Hematopoietic multipotent progenitor cell (in vitro differentiated cells): ENCODE results near the gene RELL2. TPM values are rescaled to one million over a fixed set of nuclear protein-coding genes. Genes with fewer than 3 reads are reported as not detected.
A peak's percentile ranks its signal among the peaks of the same experiment; 100 is the strongest.

Experiments used
- DNase-seq, 3 donors: peaks; one replicate each; pipeline ENCODE4 v3.0.0-alpha.2; 2011 to 2015; ENCODE audit warnings: low read depth in 2 of 3, low spot score in 2 of 3
- total RNA-seq: library from RNA; depleted of rRNA; stranded (reverse); fragments of >200 nt; gene quantifications from one replicate; pipeline ENCODE4 v1.2.3, GENCODE V29; 2012

RELL2 gene
- total RNA-seq, 1 donor = 2.4 TPM

DNA sequence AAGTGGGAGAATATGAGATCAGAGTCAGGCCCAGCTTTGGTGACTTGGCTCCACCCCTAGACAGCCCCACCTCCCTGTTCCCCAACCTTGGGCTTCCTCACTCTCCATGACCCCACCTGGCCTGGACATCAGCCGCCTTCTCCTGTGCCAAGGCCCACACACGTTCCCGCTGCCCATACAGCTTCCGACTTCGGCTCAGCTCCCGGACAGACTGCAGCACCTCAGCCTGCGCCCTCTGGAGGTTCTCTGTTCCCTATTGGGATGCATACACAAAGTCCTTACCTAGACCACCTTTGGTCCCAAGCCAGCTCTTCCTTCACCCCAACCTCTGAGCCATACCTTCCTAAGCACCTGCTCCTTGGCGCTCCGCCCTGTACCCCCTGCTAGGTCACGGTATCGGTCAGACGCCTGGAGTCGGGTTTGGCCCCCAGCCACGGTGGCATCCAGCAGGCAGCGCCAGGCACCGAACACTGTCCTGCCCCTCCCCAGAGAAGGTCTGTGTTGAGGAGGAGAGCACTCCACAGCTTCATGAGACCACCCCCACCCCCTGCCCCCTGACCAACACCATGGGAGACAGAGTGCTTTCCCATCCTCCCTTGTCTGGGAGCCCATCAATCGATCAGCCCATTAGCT, 12.4 kb downstream of the RELL2 start:
- DNase-seq = no peak

DNA sequence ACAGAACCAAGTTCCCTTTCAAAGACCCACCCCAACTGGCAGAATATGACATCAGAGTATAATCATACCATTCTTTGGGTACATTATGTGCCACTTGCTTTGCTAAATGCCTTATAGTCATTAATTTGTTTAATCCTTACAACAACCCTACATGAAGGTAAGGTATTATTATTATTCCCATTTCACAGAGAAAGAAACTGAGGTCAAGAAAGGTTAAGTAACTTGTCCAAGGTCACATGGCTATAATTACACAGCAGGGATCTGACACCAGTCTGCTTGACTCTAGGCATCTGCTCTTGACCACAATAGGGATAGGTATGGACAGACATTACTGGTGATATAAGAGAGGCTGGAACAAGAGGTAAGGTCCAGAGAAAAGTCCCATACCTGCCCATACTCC, 13.2 kb downstream of the RELL2 start:
- no peak for DNase-seq

DNA sequence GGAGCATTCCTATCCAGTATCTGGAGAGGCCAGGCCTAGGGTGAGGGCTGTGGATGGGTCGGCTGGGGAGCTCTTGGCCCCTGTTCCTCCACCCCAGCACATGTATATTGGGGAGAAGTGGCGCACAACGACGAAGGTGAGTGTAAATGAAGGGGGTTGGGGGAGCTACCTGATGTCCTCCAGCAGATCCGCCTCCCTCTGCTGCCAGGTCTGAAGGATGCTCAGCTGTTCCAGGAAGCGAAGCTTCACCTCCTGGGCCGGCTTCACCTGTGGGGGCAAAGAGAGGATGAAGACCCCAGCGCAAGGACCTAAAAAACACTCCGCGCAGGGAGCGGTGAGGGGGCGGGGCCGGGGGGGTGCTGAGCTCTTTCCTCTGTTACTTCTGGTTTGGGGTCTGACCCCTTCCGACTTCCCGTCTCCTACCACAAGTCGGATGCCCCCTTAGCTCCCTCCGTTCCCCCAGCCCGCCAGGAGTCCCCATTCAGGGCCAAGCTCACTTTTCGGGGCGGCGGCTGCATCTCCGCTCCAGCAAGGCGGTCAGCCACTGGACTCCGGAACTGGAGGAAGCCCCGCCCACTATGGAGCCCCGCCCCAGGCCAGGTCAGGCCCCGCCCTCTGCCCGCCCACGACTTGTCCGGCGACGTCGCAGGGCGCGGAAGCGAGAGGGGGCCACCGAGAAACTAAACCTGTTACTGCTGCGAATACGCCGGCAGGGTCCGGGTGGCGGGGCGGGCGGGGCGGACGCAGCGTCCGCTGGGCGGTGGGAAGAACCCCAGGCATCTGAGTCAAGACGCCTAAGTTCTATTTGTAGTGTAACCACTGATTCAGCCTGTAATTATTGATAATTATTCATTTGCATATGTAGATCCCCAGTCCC, 14.3 kb downstream of the RELL2 start, which contains the start of gene FCHSD1:
Gene FCHSD1, minus strand, starts transcription at position 568 of the 877 bp plus-strand sequence. Its CDS starts 50 bp downstream, at position 518.
- peak; percentile 56 to 75 (median 72) for DNase-seq

DNA sequence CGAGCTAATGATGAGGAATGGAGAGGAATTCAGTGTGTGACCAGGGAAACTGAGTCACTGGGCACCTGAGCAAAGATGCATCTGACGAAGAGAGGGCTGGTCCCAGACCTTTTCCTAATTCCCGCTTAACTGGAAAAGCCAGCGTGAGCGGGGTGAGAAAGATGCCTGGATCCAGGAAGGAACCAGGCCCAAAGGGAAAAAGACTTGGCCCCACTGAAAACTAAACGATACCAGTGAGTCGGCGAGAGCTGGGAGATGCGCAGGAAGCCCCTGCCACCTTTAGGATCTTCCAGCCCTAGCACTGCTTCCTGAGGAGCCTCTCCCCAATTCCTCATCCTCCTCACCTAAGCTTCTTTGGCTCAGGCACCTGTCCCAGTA, 14.9 kb downstream of the RELL2 start:
- no peak for DNase-seq

DNA sequence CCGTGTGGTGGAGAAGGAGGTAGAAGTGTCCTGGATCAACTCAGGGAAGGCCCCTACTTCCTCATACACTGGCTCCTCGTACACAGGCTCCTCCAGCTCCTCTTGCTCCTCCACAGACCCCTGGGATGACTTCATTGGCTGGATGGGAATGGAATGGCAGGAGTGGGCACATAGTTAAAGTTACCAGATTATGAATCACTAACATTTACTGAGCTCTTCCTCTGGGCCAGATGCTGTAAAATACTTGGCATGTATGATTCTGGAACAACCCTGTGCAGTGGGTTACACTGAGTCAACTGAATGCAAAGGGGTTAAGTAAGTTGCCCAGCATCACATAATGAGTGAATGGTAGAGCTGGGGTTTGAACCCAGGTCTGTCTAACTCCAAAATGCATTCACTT, 17.5 kb downstream of the RELL2 start:
- DNase-seq = no peak

GRCh38 chr5:141655020-141655419, 18.2 kb downstream of the RELL2 start:
- no peak for DNase-seq

- DNase-seq = no peak
Measured at GRCh38 chr5:141656396-141656795, 19.6 kb downstream of the RELL2 start.

DNA sequence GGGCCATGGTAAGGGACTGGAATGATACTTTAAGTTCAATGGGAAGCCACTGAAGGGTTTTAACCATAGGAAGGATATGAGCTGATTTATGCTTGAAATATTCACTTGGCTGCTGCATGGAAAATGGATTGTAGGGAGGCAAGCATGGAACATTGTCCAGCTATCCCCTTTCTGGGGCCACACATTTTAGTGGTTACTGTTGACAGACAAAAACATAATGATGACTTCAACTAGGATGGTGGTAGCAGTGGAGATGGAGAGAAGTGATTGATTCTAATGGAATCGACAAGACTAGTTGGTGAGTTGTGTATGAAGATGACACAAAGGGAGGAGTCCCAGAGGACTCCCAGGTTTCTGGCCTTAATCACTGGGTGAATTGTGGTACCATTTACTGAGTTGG, 20.6 kb downstream of the RELL2 start:
- no peak for DNase-seq

- DNase-seq = no peak
Measured at GRCh38 chr5:141657937-141658545, 21.2 kb downstream of the RELL2 start.

GRCh38 chr5:141662028-141662427, 25.2 kb downstream of the RELL2 start:
- no peak for DNase-seq

GRCh38 chr5:141663506-141663905, 26.7 kb downstream of the RELL2 start:
- DNase-seq = no peak

GRCh38 chr5:141664733-141665461, 28.1 kb downstream of the RELL2 start:
- DNase-seq = peak; percentile 52 to 88 (median 79)

DNA sequence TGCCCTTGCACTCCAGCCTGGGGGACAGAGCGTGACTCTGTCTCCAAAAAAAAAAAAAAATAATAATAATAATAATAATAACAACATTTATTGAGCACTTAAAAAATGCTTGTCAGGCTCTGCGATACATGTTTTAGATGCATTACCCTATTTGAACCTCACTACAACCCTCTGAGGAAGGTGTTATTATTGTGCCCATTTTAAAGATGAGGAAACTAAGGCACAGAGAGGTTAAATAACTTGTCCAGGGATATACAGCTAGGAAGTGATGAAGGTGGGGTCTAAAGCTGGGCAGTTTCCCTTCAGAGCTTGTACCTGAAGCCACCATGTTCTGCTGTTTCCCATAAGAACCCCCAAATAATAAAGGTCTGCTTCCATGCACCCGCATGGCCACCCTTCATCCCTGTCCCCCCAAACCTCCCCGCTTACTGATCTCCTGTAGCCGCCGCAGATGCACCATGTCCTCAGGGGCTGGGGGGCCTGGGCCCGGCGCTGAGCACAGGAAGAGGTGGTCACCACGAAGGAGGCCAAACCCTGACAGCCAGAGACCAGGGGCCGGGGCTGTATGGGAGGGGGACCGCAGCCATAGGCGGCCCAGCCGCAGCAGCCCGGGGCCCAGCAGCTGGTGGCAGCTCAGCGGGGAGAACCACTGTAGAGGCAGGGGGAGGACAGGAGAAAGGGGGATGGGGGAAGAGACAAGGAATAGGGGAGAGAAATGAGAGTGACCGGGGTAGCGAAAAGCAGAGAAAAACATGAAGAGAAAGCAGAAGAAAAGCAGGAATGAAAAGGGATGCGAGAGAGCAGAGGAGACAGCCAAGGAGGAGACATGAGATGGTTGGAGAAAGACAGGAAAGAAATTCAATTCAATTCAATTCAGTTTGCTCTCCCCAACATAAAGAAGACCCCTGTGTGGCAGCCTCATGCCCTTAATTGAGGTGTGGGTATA, 29.5 kb downstream of the RELL2 start:
- no peak for DNase-seq

DNA sequence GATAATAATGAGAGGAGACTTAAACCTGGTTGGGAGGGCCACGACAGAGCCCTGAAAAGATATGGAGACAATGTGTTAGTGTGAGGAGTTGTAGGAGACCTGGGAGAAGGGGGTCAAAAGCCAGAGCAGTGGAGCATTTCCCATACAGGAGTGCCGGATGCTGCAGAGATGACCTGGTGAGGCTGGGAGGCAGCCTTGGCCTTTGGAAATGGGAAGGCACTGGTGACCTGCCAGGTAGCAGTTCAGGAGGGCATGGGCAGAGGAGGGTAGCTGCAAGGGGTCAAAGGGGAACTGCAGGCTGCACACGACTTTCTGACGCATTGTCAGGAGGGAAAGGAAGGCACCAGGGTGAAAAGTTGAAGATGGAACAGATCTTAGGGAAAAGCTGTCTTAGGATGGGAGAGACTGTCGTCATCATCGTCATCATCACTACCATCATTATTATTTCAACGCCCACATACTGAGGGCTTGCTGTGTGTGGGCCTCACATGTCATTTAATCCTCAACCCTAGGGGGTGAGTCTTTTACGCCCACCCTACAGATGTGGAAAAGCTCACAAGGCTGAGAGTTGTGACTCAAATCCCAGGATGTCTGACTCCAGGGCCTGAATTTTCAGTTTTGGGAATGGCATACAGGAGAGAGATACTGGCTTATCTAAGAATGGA, 31.9 kb downstream of the RELL2 start:
- DNase-seq = no peak

DNA sequence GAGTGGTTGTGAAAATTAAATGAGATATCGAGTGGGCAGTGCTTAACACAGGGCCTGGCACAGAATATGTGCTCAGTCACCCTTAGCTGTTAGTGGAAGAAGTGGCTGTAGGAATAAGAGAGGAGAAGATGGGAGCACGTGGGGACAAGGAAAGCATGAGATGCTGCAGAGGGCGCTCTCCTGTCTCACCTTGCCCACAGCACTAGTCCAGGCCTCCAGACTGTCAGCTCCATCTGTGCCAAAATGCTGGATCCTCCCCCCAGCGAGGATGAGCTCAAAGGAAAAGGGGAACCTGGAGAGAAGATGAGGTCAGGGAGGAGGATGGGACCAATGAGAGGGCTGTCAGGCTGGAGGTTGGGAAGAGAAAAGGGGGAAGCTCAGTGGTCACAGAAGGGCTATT, 32.7 kb downstream of the RELL2 start:
- DNase-seq = no peak

- DNase-seq = no peak
Measured at GRCh38 chr5:141672071-141672840, 35.5 kb downstream of the RELL2 start.

DNA sequence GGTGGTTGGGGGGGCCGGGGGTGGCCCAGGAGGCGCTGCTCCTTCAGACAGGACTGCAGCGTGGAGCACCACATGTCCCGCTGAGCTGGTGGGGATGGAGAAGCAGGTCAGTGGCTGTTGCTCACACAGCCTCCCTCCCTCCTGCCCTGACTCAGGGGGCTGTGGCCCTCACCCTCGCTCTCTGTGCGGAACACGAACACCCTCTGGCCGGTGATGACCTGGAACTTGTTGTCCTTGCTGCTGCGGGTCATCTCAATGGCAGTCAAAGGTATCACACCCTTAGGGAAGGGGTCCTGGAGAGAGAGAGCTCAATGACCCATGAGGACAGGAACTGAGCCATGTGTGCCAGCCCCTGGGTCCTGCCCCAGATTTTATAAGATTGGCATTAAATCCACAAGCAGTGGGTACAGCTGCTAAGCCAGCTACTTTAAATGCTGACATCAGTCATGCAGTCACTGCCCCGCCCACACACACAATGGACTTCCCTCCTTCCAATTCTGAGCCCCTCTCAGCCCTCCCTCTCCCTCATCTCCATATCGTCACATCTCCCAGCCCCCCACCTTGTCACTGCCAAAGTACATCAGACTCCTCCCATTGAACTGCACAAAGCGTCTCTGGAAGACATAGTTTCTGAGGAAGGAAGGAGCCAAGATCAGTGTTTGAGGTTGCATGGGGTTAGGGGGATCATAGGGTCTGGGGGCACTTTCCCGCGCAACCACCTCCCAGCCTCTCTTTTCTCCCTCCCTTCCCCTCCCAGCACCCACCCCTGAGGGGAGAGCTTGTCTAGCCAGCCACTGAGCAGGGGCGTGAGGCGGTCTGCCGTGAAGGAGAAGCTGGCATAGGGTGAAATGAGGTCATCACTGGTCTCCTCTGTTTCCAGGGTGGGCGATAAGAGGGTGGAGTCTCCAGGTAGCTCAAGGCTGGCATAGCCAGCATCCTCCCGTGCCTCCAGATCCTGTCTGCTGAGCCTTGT, 36.3 kb downstream of the RELL2 start:
- DNase-seq = no peak
